Neural crest cell (in vitro differentiated cells): ENCODE results near the gene ALK. TPM values are rescaled to one million over a fixed set of nuclear protein-coding genes. Genes with fewer than 3 reads are reported as not detected.

Experiments
- DNase-seq: peaks from one replicate; pipeline ENCODE4 v3.0.0; 2021; ENCODE audit warnings: low read depth, mixed read lengths, low spot score
- H3K27ac Mint-ChIP-seq: one replicate; pipeline ENCODE4 v1.8.0; 2021; ENCODE audit warnings: mild to moderate bottlenecking, mixed read lengths; ENCODE audit not compliant: unreplicated experiment
- H3K27me3 Mint-ChIP-seq: 2 replicates; pipeline ENCODE4 v1.8.0; 2021; ENCODE audit warnings: low read depth, mild to moderate bottlenecking, mixed read lengths
- H3K36me3 Mint-ChIP-seq: 2 replicates; pipeline ENCODE4 v1.8.0; 2021; ENCODE audit warnings: low read depth, mild to moderate bottlenecking, mixed read lengths
- H3K4me1 Mint-ChIP-seq: 2 replicates; pipeline ENCODE4 v1.8.0; 2021; ENCODE audit warnings: mixed read lengths
- H3K4me3 Mint-ChIP-seq: one replicate; pipeline ENCODE4 v1.8.0; 2021; ENCODE audit warnings: mild to moderate bottlenecking, mixed read lengths
- H3K9me3 Mint-ChIP-seq: 2 replicates; pipeline ENCODE4 v1.8.0; 2021; ENCODE audit warnings: mixed read lengths
- CTCF ChIP-seq: fragments of 200-600 bp; sonication (generic); conservative IDR thresholded peaks from 2 replicates; pipeline ENCODE4 v1.5.0; 2021; ENCODE audit warnings: antibody characterized with exemption, mild to moderate bottlenecking
- total RNA-seq: library from RNA; stranded (reverse); gene quantifications from 2 replicates; pipeline ENCODE4 v1.2.1, GENCODE V29; 2021

Gene ALK
- total RNA-seq, 1 donor from 2014 or later: 2.0 TPM

GRCh38 chr2:29544031-29544430 lies 377.4 kb downstream of the ALK start:
- DNase-seq: no peak
- Mint-ChIP-seq H3K4me3 (no peak overlapping the region), H3K27ac (no peak overlapping the region), H3K9me3 (no peaks in the 10 kb centered on the region), H3K4me1 (no peaks in the 10 kb centered on the region), H3K27me3 (no peaks in the 10 kb centered on the region), H3K36me3 (no peaks in the 10 kb centered on the region)
- TF ChIP-seq CTCF: no peak

- Mint-ChIP-seq H3K27me3 (no peaks in the 10 kb centered on the region), H3K36me3 (peaks cover 7% of the 10 kb centered on the region), H3K9me3 (peaks cover 10% of the 10 kb centered on the region), H3K4me3 (no peak overlapping the region), H3K27ac (no peak overlapping the region), H3K4me1 (no peaks in the 10 kb centered on the region)
- no peak for DNase-seq
- no peak for TF ChIP-seq CTCF
Observed at GRCh38 chr2:29535188-29535587, 386.2 kb downstream of the ALK start.

GRCh38 chr2:29532436-29532835 lies 388.9 kb downstream of the ALK start:
- DNase-seq: no peak
- peaks cover 7% of the 10 kb centered on the region for H3K36me3 Mint-ChIP-seq
- no peak for TF ChIP-seq CTCF
- no peak overlapping the region for H3K27ac Mint-ChIP-seq
- H3K4me1 Mint-ChIP-seq: no peaks in the 10 kb centered on the region
- H3K27me3 Mint-ChIP-seq: no peaks in the 10 kb centered on the region
- H3K4me3 Mint-ChIP-seq: no peak overlapping the region
- H3K9me3 Mint-ChIP-seq: peaks cover 10% of the 10 kb centered on the region

DNA sequence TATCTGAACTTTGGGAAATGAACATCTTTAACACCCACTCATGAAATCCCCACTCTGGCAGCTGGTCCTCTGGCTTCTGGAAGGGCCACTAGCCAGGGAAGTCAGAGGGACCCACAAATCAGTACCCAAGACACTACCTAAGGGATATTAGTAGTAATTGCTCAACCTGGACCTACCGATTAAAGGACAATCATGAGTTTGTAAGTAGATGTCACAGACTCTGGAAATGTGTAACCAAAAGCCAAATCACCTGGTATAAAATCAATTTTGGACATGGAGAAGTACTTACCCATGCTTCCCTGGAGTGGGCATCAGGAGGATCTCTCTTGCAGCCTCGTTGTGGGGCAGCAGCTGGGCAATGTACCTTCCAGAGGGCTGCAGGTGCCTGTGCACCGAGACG lies 389.8 kb downstream of the ALK start:
- Mint-ChIP-seq H3K9me3 (peaks cover 10% of the 10 kb centered on the region), H3K27ac (no peak overlapping the region), H3K36me3 (peaks cover 7% of the 10 kb centered on the region), H3K4me3 (no peak overlapping the region), H3K4me1 (no peaks in the 10 kb centered on the region), H3K27me3 (no peaks in the 10 kb centered on the region)
- no peak for DNase-seq
- no peak for TF ChIP-seq CTCF

- DNase-seq: no peak
- Mint-ChIP-seq H3K4me3 (no peak overlapping the region), H3K9me3 (peaks cover 5% of the 10 kb centered on the region), H3K36me3 (peaks cover 7% of the 10 kb centered on the region), H3K27ac (no peak overlapping the region), H3K4me1 (no peaks in the 10 kb centered on the region), H3K27me3 (no peaks in the 10 kb centered on the region)
- TF ChIP-seq CTCF: no peak
Observed at GRCh38 chr2:29530281-29530680, 391.1 kb downstream of the ALK start.
